GM21390 (cell line): ENCODE data around the gene ZFYVE28.
"Not testable (repeated sequence)": the region's sequence is repeated elsewhere in the genome, so short reads cannot be mapped to it uniquely, and the experiment has no call there.

Experiments
- ATAC-seq: cut with Tn5 transposase; IDR thresholded peaks from one replicate; pipeline ENCODE4 v1.9.1; 2021; ENCODE audit not compliant: unreplicated experiment

ZFYVE28 gene

DNA sequence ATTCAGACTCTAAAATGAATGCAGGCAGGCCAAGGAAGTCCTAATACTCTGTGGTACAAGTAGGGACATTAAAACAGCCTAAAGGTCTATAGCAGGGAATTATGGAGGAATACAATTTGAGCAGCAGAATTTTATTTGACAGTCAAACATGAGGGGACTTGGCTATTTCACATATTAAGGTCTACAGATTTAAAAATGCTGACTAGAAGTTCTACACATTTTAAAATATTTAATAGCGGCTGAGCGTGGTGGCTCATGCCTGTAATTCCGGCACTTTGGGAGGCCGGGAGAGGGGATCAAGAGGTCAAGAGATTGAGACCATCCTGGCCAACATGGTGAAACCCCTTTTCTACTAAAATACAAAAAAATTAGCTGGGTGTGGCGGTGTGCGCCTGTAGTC lies 187.4 kb downstream of the ZFYVE28 start:
- ATAC-seq, result no peak

DNA sequence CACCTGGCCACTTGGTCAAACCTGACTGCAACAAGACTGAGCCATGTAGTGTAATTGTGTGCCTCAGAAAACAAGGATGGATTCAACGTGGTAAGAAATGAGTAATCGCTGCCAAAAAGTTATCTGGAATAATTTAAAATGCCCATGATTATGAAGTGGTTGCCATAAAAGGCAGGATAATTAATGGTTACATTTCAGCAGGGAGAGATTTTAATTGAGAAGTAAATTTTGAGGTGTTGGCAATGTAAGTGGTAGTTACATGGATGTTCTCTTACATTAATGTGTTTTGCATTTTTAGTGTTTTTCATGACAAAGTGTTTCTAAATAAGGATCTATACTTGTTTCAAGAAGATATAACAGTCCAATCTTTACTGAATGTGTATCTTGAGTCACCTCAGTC lies 192.2 kb downstream of the ZFYVE28 start:
- ATAC-seq, result no peak

DNA sequence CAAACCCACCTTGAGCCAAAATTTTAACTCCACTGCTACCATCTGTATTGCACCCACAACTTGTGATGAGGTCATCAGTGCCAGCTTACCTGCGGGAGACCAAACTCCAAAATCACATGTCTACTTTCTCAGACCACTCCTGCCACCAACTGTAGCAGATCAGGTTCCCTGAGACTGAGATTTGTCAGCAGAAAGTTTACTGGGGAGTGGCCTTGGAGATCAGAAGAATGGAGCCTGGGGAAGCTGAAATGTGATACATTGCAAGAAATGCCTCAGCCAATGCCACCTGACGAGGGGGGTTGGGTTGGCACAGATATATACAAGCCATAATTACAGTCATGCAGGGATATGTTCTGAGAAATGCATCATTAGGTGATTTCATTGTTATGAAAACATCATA lies 195.6 kb downstream of the ZFYVE28 start:
- no peak for ATAC-seq

DNA sequence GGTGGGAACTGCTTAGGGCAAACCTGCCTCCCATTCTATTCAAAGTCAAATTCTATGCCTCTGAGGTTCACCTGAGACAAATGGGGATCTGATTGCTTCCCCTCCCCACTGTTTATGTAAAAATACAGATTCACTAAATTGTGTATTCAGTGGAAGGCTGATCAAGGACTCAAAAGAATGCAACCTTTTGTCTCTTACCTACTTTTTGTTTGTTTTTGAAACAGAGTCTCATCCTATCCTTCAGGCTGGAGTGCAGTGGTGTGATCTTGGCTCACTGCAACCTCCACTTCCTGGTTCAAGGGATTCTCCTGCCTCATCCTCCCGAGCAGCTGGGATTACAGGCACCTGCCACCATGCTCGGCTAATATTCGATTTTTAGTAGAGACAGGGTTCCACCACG lies 197.1 kb downstream of the ZFYVE28 start:
- not testable (repeated sequence) for ATAC-seq

DNA sequence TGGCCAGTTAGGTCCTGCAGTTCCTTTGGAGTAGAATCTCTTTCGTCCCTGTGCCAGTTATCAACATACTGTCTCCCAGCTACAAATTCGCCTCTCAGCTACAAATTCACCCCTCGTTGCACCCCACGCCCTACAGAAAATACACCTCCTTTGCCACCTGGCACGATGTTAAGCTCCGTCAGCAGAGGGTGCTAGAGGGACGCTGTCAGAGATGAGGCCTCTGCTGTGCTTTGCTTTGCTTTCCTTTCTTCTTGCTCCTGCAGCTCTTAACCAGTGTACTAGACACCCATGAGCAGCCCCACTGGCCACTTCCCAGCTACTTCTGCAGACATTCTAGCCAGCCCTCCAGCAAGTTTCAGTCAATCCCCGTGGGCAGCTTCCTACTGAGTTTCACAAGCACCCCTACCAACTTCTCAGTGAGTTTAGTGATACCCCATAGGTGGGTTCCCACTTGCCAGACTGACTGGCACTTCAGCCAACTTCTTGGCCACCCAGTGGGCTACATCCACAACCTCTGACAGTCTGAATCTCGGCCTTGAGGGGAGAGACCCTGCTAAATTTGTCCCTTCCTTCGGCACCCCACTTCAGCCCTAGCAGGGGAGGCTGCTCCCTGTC lies 198.3 kb downstream of the ZFYVE28 start:
- peak; percentile 51 for ATAC-seq
